LHCN-M2 (cell line): ENCODE measurements around the gene PTPRG. TPM values are rescaled to one million over a fixed set of nuclear protein-coding genes. Genes with fewer than 3 reads are reported as not detected.

Source experiments
- DNase-seq: peaks from one replicate; pipeline ENCODE4 v3.0.0-alpha.2; 2012; ENCODE audit warnings: low read depth
- total RNA-seq: library from RNA; depleted of rRNA; stranded (reverse); fragments of >200 nt; gene quantifications from 2 replicates; pipeline ENCODE4 v1.2.3, GENCODE V29; 2014

Gene PTPRG
- total RNA-seq, 1 experiment from 2014 or later: 32.2 TPM

DNA sequence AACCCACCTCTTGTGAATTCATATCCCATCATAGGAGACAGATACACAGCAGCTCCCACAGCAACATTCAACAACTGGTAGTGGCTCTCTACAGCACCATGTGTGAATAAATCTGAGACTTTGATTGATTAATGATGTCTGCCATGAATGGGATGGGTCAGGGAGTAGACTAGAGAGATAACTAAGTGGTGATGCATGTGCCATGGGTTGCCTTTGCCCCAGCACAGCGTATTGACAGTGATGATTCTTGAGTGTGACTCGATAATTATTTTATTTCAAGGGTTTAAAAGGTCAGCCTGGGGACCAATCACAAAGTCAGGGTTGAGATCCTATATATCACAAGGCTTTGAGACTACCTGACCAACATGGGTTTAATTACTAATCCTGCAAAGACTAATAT, 295.9 kb downstream of the PTPRG start:
- peak; percentile 19 for DNase-seq

DNA sequence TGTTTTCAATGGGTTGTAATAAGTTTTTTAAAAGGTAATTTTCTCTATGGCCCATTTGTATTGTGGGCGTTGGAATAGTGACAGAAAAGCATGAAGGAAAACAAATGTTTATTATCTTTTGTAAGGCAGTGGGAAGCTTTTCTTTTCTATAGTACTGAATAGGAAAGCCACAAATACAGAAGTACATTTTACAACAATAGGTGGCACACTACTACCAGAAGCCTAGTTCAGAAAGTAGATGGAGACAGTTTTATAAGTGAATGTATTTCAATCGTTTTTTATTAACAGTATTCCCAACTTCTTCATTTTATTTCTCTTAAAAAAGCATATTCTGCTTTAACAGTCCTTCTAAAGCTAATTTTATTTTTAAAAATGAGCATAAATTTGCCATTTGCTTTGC, 296.7 kb downstream of the PTPRG start:
- DNase-seq: peak; percentile 46

DNA sequence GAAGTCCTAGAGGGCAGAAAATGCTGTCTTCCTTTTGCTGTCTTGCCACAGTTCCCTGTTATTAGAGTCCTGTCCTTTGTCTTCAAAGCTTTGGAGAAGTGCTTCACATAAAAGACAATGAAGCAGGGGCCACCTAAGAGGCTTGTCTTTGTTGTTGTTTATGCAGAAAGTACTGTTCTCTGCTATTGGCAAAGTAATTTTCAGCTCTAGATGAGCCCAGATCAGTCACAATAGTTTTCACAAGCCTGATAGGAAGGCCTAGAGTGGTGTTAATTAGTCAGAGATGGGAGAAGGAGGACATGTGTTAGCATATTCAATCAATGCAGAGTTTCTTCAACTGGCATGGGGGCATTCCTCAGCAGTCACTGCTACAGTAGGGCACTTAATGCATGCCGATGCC, 300.0 kb downstream of the PTPRG start:
- no peak for DNase-seq

DNA sequence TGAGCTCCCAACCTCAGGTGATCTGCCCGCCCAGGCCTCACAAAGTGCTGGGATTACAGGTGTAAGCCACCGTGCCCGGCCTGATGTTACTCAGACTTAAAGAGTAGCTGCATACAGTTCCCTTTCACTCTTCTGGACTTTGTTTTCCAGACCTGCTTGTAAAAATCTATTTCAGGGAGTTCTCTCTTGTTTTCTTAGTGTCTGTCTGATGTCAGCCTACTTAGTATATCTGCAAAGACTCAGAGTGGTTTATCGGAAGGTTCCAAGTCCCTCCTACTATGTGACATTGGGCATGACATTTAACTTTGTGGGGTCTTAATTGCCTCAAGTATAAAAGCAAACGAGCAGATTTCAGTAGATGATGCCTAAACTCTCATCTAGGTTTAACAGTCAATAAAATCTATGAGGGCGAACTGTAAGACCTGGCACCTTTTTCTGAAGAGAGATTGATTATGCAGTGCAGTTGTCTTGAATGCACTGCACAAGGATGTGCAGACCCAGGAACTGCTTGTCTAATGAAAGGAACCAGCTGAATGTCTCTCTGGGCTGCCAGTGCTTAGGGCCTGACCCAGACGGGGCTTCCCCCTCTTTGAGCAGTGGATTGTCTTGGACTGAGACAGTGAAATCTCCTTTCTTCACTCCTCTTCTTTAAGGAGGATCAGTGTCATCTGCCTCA, 301.4 kb downstream of the PTPRG start:
- no peak for DNase-seq

DNA sequence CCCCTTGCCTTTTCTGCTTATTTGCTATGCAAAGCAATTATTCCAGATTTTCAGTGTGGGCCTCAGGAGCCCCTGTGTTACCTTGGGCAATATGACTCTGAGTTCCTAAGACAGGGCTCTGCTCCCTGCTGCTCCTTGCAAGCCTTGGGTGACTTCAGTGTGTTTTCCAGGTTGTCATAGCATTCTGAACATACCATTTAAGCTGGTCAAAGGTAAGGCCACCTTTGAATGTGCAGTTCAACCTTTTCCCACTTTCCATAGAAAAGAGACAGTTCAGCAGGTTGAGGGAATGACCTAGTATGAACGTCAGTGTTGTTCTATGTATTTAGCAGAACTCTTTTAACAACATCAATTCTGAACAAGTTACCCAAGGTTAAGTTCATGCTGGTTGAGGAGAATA, 302.2 kb downstream of the PTPRG start:
- DNase-seq: no peak

DNA sequence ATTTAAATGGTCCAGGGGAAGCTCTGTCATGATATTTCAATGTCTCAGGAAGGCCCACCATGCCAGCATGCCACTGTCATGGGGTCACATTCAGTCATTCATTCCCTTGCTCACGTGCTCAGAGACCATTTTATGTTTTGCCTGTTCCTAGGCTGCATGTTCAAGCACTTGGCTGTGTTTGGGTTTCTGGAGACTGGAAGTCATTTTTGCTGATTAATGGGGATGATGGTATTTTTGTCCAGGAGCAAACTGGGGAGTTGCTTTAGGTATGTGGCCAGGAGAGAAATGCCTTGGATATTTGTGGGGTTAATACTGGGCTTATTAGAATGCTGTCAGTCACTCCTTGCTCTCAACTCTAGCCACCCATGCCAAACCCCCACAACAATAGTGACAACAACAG, 303.5 kb downstream of the PTPRG start:
- DNase-seq: no peak

DNA sequence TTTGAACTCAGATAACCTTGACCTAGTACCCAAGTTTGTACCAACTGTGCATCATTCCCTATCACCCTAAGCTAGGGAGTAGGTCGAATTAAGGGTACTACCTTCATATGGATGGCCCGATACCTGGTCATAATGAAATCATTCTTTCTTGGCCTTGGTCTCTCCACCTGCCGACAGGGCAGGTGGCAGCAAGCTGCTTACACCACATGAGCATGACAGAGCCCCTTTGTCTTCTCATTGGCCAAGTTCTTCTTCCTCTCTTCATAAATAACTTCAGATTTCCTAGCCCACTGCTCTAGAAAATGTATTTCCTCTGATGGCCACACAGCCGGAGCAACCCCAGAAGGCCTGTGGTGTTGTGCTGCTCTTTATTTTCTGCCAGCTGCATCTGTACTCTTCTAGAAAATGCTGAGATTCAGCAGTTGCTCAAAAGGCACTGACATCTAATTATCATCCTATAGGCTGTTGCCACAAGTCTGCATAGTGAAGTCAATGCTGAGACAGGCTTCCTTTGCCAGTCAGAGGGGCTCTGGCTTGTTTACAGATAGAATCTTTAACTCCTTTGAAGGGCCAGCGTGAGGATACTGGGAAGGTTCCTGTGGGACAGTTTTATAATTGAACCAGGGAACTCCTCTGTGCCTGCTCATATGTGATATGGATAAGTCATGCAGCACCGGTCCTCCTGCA, 304.2 kb downstream of the PTPRG start:
- DNase-seq: no peak

DNA sequence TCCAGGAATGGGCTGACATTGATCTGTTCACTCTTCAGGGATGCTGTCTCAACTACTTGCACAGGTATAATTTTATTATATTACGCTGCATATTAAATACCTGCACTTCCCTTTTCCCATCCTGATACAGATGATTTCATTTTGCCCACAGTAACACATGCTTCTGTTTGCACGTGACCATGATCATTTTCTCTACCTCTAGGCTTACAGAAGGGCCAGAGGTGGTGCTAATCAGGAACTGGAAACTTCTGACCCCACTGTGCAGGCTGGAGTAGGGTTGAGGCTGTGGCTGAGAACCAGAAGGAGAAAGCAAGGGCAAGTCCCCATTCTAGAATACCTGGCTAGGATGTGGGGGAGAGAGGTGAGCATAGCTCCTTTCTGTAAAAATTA, 304.8 kb downstream of the PTPRG start:
- DNase-seq: no peak

DNA sequence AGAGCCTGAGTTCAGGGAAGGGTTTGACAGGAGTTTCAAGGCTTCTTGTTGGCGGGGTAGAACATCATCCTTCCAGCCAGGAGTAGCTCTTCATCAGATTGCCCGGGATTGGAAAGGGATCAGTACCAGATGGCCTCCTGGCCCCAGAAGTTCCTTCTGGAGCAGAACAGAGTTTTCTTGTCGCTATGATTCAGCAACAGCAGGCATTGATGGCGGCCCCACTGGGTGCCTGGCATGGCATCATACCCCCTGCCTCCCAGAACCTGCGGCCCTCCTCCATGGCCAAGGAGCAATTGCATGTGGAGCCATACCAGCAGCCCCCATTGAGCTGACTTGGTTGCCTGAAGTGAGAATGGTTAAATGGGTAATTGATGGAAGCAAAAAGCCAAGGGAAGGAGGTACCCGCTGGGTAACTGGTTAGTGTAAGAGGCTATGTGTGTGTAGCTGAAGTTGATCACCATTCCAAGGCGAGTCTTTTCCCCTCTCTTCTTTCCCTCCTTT, 305.6 kb downstream of the PTPRG start:
- DNase-seq: no peak

DNA sequence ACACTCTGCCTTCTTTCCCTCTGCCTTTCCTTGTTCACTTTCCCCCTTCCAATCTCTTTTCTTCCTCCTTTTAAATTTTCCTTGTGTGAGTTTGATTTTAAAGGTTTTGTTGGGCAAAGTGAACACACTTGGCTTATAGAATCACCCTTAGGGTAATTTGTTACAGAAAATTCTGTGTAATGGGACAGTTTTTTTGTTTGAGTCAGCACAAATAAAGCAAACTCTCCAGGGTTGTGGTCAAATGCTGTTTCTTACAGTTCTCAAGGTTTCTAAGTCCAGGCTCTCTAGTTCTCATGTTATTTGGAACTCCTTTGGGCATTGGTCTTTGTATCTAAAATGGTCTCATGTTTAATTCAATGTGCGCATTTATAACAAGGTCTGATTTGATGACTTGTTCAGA, 307.1 kb downstream of the PTPRG start:
- no peak for DNase-seq

DNA sequence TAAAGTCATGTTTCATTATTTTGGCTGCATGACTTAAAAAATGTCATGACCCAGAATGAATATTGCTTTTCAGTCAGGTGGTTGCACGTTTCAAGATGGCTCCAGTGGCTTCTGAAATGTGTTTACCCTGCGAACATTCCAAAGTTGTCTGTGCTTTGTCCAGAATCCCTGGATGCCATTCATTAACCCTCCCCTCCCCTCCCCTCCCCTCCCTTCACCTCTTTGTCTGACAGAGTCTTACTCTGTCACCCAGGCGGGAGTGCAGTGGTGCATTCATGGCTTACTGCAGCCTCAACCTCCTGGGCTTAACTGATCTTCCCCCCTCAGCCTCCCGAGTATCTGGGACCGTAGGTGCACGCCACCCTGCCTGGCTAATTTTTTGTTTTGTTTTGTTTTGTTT, 308.0 kb downstream of the PTPRG start:
- DNase-seq: no peak

DNA sequence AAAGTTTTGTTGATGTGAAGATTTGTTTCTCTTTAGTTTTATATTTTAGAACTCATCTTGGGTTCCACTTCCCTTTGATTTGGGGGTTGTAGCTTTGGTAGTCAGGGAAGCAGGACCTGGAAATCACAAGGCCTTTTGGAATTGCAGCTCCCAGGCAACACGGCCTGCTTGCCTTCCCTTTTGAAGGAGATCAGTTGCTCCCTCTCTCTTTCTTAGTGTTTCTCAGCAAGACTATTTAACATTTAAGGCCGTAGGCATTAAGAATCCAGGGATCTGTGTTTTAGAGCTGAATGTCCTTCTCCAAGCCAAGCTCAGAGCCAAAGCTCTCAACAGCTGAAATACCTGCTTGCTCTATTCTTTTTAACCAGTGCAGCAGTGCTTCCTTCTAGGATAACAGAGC, 310.3 kb downstream of the PTPRG start:
- DNase-seq: no peak

DNA sequence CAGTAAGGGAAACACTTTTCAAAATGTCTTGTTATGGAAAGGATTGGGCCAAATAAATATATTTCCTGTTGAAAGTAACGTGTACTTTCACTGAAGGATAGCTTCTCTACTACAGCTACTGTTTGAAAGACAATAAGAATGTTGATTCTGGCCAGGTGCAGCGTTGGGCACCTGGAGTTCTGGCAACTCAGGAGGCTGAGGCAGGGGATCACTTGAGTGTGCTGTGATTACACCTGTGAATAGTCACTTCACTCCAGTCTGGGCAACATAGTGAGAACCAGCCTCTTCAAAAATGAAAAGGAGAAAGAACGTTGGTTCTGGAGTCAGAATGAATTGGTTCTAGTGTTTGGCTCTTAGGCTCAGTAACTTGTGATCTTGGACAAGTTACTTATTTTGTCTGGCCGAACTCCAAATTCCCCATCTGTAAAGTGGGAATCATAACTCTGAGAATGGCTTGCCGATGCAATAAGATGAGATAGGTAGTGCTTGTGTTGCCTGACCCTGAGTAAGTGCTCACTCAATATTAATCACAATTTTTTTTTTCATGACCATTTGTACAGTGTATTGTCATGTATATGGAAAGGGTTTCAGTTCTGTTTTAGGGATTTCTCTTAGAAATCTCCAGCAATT, 310.8 kb downstream of the PTPRG start:
- DNase-seq: no peak

DNA sequence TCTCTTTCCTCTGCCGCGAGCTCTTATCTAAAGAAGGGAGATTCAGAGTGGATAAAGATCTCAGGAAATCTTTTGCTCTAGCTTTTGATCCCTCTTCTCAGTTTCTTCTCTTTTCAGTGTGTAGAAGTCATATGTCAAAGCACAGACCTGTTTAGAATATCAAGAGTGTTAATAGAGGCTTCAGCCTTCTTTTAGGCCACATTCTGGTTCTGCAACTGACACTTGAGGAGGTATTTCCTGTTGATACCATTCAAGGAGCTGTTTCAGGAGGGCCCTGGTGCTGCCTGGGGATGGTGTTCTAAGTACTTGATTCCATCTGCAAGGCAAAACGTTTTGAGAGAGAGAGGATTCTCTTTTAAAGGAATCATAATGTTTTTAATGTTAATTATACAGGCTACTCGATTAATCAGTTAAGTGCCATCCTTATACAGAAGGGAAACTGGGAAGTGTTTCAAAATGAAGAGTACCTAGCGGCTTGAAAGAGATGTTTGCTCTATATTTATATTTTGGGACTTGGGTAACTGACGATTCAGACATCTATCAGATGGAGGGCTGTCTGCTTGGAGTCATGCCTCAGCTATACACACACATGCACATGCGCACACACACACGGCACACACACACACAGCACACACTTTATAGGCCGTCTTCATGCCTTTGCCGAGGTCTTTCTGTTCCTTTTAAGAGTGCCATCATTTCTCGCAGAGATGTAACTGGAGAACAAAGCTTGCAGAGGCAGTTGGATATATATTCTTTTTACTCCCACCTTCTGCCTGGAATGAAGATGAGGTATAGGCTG, 313.9 kb downstream of the PTPRG start:
- DNase-seq: no peak

DNA sequence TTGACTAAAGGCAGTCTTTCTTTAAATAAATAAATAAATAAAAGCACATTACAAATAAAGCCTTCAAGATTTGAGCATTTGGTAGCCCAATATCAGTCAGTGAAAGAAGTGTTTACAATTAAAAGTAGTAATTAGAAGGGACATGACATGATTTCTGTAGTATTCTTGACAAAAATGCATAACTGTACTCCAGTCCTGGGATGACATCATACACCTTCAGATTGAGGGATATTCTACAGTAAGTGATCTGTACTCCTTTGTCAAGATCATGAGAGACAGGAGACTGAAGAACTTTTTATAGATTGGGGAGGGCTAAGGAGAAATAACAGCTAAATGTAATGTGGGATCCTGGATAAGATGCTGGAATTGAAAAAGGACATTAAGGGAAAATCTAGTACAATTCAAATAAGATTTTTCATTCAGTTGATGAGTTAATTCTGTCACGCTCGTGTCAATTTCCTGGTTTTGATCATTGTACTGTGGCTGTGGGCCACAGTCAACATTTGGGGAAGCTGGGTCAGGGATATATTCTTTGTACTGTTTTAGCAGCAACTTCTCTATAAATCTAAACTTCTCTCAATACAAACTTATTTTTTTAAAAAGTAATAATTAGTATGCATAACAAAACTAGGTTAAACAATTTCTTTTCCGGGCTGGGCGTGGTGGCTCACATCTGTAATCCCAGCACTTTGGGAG, 314.8 kb downstream of the PTPRG start:
- no peak for DNase-seq

DNA sequence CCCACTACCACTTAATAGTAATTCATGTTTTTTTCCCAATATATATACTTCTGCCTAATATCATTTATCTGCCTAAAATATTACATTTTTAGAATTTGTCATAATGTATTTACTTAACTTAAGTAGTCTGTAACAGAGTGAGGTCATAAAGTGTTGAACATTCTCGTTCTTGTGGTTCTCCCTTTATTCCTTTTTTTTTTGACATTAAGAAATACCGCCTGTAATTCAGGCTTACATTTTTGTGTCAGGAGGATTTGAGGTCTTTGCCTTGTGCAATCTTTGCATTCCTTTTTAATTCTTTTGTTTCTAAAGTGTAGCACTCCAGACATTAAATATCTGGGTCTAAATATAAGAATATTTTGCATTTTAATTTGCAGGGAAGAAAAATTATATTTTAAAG, 315.4 kb downstream of the PTPRG start:
- DNase-seq: peak; percentile 61

DNA sequence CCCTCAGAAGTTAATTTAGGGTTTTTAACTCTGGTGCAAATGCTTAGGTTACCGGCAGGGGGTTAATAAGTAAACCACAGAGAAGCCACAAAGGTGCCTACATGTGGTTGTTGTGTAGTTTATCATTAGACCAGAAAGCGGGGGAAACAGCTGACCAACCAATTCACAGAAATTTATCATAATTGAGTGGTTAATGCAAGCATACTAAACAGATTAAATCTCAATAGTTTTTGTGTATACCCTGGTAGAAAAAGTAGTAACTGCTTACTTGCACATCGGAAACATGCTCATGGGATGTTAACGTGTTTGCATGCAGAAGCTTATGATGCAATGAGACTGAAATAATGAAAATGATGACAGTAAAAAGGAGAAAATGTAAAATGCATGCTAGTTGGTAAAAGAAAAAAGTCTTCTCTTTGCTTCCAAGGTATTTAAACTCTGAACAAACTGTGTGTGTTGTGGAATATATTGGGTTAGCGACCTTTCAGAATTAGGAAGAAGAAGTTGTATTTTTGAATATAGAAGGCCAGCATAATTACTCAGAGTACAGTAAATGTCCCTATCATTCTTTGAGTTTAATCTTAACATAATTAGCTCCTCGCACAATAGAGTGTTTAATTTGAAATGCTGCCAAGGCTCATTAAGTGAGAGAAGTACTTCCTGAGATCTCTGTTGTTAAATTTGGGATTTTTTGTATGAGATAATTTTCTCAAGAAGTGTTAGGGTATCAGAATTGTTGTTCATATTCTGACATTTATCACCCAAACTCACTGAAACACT, 316.2 kb downstream of the PTPRG start:
- no peak for DNase-seq

DNA sequence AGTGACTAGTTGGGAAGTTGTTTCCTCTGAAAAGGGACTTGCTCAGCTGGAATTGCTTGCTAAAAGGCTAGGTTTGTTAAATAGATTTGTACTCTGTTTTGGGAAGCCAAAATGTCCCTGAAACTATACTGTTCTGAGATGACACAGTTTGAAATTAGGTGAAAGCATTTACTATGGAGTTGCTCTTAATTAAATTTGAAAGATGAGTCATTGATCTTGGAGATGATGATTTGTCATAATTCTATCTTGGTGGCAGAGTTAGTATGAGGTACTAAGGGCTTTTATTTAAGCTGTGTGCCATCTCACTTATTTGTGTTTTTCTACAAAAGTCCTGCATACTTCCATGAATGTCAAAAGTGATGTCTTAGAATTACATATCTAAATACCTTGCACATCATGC, 320.9 kb downstream of the PTPRG start:
- DNase-seq: no peak

DNA sequence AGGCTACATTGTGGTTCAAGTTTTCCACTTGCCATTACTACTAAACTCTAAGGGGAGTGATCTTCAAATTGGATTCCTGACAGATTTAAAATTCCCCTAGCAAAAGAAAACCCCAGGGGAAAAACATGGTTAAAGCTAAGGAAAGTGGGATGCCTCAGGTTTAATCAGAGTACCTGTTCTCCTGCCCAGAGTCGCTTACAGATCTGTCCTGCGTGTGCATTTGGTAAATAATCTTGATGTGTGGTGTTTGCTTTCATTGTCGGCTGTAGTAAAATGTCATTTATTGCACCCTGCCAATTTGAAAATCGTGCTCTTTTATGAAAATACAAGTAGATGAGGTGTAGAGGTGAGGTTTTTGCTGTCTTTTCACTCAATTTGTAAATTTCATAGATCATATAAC, 323.4 kb downstream of the PTPRG start:
- DNase-seq: no peak

DNA sequence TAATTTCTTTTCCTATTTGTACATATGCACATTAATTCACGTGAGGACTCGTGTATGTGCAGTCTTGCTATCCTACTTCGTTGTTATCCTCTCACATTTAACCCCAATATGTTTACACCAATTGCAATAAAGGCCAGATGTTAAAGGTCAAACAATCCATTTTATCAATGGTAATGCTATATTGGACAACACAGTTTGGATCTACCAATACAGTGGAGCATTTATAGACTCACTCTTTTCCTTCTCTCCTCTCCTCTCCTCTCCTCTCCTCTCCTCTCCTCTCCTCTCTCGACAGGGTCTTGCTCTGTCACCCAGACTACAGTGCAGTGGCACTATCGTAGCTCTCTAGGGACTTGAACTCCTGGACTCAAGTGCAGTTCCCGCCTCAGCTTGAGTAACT, 324.0 kb downstream of the PTPRG start:
- no peak for DNase-seq

DNA sequence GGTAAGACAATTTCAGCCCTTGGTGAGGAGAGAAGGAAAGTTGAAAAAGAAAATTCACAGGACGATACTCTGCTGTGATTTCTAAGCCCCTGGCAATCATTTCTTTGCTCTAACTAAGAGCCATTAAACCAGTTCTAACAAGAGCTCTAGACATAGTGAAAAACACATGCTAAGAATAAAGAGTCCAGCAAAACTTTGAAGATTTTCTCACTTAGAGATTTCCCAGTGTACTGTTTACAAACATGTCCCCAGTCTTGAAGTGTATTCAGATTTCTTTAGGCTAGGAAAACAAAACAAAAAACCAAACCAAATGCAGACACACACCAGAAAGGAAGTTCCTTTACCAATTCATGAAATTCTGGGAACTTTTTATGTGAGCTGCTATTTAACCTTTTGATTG, 325.8 kb downstream of the PTPRG start:
- DNase-seq: no peak
